GM23338 (cell line): ENCODE results near the gene PACS1. TPM values are rescaled to one million over a fixed set of nuclear protein-coding genes. Genes with fewer than 3 reads are reported as not detected.

Experiments used
- ATAC-seq: fragments of 200-7000 bp; cut with Tn5 transposase; 3 replicates; pipeline ENCODE4 v1.9.1; 2020
- DNase-seq: peaks from one replicate; pipeline ENCODE4 v3.0.0-alpha.2; 2015; ENCODE audit warnings: low spot score
- H2AFZ ChIP-seq: fragments of 200-600 bp; sonication (generic); 2 replicates; pipeline ENCODE4 v1.8.0; 2016; ENCODE audit warnings: antibody characterized with exemption, mild to moderate bottlenecking, moderate library complexity
- H3F3A ChIP-seq: fragments of 200-600 bp; sonication (generic); replicated peaks from 2 replicates; pipeline ENCODE4 v1.8.0; 2017; ENCODE audit warnings: antibody characterized with exemption, mixed run types, low read depth
- H3K27ac ChIP-seq: fragments of 200-600 bp; sonication (generic); 2 replicates; pipeline ENCODE4 v1.6.1; 2016; ENCODE audit warnings: low read depth
- H3K27me3 ChIP-seq: fragments of 200-600 bp; sonication (generic); 2 replicates; pipeline ENCODE4 v1.8.0; 2016; ENCODE audit warnings: mild to moderate bottlenecking, mixed run types, moderate library complexity; ENCODE audit not compliant: insufficient read depth
- H3K36me3 ChIP-seq: fragments of 200-600 bp; sonication (generic); 2 replicates; pipeline ENCODE4 v1.8.0; 2016; ENCODE audit warnings: mild to moderate bottlenecking; ENCODE audit not compliant: insufficient read depth
- H3K4me1 ChIP-seq: fragments of 200-600 bp; sonication (generic); 2 replicates; pipeline ENCODE4 v1.8.0; 2016; ENCODE audit warnings: mild to moderate bottlenecking, moderate library complexity; ENCODE audit not compliant: insufficient read depth
- H3K4me2 ChIP-seq: fragments of 200-600 bp; sonication (generic); 2 replicates; pipeline ENCODE4 v1.7.1; 2017; ENCODE audit warnings: mixed run types
- H3K4me3 ChIP-seq: fragments of 200-600 bp; sonication (generic); 2 replicates; pipeline ENCODE4 v1.6.1; 2016; ENCODE audit warnings: mixed run types
- H3K79me2 ChIP-seq: fragments of 200-600 bp; sonication (generic); replicated peaks from 2 replicates; pipeline ENCODE4 v1.8.0; 2017; ENCODE audit warnings: mild to moderate bottlenecking; ENCODE audit not compliant: insufficient read depth
- H3K9me2 ChIP-seq: fragments of 200-600 bp; sonication (generic); 2 replicates; pipeline ENCODE4 v1.8.0; 2017; ENCODE audit not compliant: insufficient read depth
- H4K20me1 ChIP-seq: fragments of 200-600 bp; sonication (generic); replicated peaks from 2 replicates; pipeline ENCODE4 v1.8.0; 2017; ENCODE audit warnings: mild to moderate bottlenecking; ENCODE audit not compliant: insufficient read depth
- H3K27ac Mint-ChIP-seq: 2 replicates; pipeline ENCODE4 v1.8.0; 2020; ENCODE audit warnings: inconsistent platforms, mild to moderate bottlenecking, moderate library complexity, mixed read lengths
- H3K27me3 Mint-ChIP-seq: 3 replicates; pipeline ENCODE4 v1.8.0; 2022; ENCODE audit warnings: low read depth, mild to moderate bottlenecking, moderate library complexity, mixed read lengths, inconsistent platforms; ENCODE audit not compliant: insufficient read depth, poor library complexity
- H3K36me3 Mint-ChIP-seq: 3 replicates; pipeline ENCODE4 v1.8.0; 2021; ENCODE audit warnings: low read depth, mild to moderate bottlenecking, inconsistent platforms, moderate library complexity, mixed read lengths
- H3K4me1 Mint-ChIP-seq: 3 replicates; pipeline ENCODE4 v1.8.0; 2020; ENCODE audit warnings: mild to moderate bottlenecking, inconsistent platforms, mixed read lengths
- H3K4me3 Mint-ChIP-seq: 3 replicates; pipeline ENCODE4 v1.8.0; 2021; ENCODE audit warnings: moderate library complexity, mild to moderate bottlenecking, inconsistent platforms, mixed read lengths
- H3K9me3 Mint-ChIP-seq: 3 replicates; pipeline ENCODE4 v1.8.0; 2020; ENCODE audit warnings: moderate library complexity, mild to moderate bottlenecking, inconsistent platforms, mixed read lengths
- CREB1 ChIP-seq: fragments of 250-450 bp; sonication (Bioruptor Pico); IDR thresholded peaks from 2 replicates; pipeline ENCODE4 v1.5.0; 2020; ENCODE audit warnings: low read depth, mild to moderate bottlenecking, moderate library complexity
- CTCF ChIP-seq, 2 experiments: fragments of 200-600 bp in 1 of 2; sonication (generic) in 1 of 2; conservative IDR thresholded peaks; 2 replicates each; pipeline versions ENCODE4 v1.5.1 to v1.6.1; 2016 to 2017; ENCODE audit warnings: antibody characterized with exemption in 2 of 2, low read depth in 2 of 2, mild to moderate bottlenecking in 2 of 2, moderate library complexity in 1 of 2
- NANOG ChIP-seq: IDR thresholded peaks from 2 replicates; pipeline ENCODE4 v1.6.1; 2016; ENCODE audit warnings: antibody characterized with exemption, borderline replicate concordance
- ZNF114 ChIP-seq: fragments of 250-450 bp; sonication (Bioruptor Pico); IDR thresholded peaks from 2 replicates; pipeline ENCODE4 v1.5.0; 2020; ENCODE audit warnings: mild to moderate bottlenecking, moderate library complexity
- ZNF462 ChIP-seq: fragments of 250-450 bp; sonication (Bioruptor Pico); IDR thresholded peaks from 2 replicates; pipeline ENCODE4 v1.5.0; 2020; ENCODE audit warnings: mild to moderate bottlenecking, moderate library complexity
- polyA plus RNA-seq: library from polyadenylated mRNA; unstranded; fragments of >200 nt; fragmentation: Nextera tagmentation; extraction: Ambion mirVana; gene quantifications from 2 replicates; pipeline ENCODE4 v1.2.1, GENCODE V29; 2016
- total RNA-seq: library from RNA; depleted of rRNA; stranded (reverse); fragments of >200 nt; shearing (Covaris generic); gene quantifications from 2 replicates; pipeline ENCODE4 v1.2.3, GENCODE V29; 2014

PACS1 gene
- total and polyA plus RNA-seq, 2 experiments from 2014 or later = 8.0 to 37.5 TPM

GRCh38 chr11:66089067-66089466, 19.0 kb downstream of the PACS1 start:
- H3K27ac Mint-ChIP-seq = no peak overlapping the region

More at GRCh38 chr11:66089067-66089466, 19.0 kb downstream of the PACS1 start:
- no peak overlapping the region for H2AFZ ChIP-seq
- 0 out of 2 replicates have a peak, but pooled peaks cover 11% of the 10 kb centered on the region for H4K20me1 ChIP-seq
- H3K4me1 Mint-ChIP-seq = no peaks in the 10 kb centered on the region; the same call in 2 of the 3 replicates
- H3K36me3 Mint-ChIP-seq = no peaks in the 10 kb centered on the region
- H3K27ac ChIP-seq = no peak overlapping the region
- H3K4me2 ChIP-seq = no peak overlapping the region
- no peaks in the 10 kb centered on the region for H3K36me3 ChIP-seq
- no peak overlapping the region for H3K4me3 ChIP-seq
- no peaks in the 10 kb centered on the region for H3K27me3 Mint-ChIP-seq
- H3F3A ChIP-seq = no peaks in the 10 kb centered on the region
- no peak for ATAC-seq
- no peak for DNase-seq
- no peaks in the 10 kb centered on the region for H3K27me3 ChIP-seq
- peaks cover 3% of the 10 kb centered on the region; the same call in 1 of the 3 replicates for H3K9me3 Mint-ChIP-seq
- H3K79me2 ChIP-seq = peaks cover 26% of the 10 kb centered on the region
- H3K4me3 Mint-ChIP-seq = no peak overlapping the region
- no peaks in the 10 kb centered on the region for H3K4me1 ChIP-seq
- TF ChIP-seq CTCF (conservative IDR thresholded peaks at IDR 0.05; ENCODE audit: low read depth in 2 of 2) (no peak), ZNF462 (no peak), CREB1 (CRISPR knock-in tag) (no peak), NANOG (no peak), ZNF114 (no peak)
- no peaks in the 10 kb centered on the region for H3K9me2 ChIP-seq
